Measurements from ENCODE around the gene SRRM2.

- TF ChIP-seq, protein P1, sequence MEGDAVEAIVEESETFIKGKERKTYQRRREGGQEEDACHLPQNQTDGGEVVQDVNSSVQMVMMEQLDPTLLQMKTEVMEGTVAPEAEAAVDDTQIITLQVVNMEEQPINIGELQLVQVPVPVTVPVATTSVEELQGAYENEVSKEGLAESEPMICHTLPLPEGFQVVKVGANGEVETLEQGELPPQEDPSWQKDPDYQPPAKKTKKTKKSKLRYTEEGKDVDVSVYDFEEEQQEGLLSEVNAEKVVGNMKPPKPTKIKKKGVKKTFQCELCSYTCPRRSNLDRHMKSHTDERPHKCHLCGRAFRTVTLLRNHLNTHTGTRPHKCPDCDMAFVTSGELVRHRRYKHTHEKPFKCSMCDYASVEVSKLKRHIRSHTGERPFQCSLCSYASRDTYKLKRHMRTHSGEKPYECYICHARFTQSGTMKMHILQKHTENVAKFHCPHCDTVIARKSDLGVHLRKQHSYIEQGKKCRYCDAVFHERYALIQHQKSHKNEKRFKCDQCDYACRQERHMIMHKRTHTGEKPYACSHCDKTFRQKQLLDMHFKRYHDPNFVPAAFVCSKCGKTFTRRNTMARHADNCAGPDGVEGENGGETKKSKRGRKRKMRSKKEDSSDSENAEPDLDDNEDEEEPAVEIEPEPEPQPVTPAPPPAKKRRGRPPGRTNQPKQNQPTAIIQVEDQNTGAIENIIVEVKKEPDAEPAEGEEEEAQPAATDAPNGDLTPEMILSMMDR (IDR thresholded peaks at IDR 0.05), result no peak
- TF ChIP-seq POLR2AphosphoS5 (IDR thresholded peaks at IDR 0.05) (no peak), POLR2A (IDR thresholded peaks at IDR 0.05) (no peak), EP300 (IDR thresholded peaks at IDR 0.05; ENCODE audit: low read depth) (no peak)
Observed at GRCh38 chr16:2728034-2728433, 24.4 kb upstream of the SRRM2 start.

Data from transverse colon (tissue), 4 donors.